Measurements from ENCODE around the gene SNAI3.
A peak's percentile ranks its signal among the peaks of the same experiment; 100 is the strongest.

Gene SNAI3

GRCh38 chr16:88703486-88704309 lies 17.4 kb upstream of the SNAI3 start:
- H3K4me1 Mint-ChIP-seq: peaks cover 58 to 83% of the 10 kb centered on the region in 2 donors
- DNase-seq (peak; percentile 39), ATAC-seq (replicated peaks) (peak; percentile 19 to 26)
- no peaks in the 10 kb centered on the region for H3K9me3 Mint-ChIP-seq
- H3K36me3 Mint-ChIP-seq: peaks cover 18 to 21% of the 10 kb centered on the region in 2 donors
- H3K4me3 Mint-ChIP-seq: peak overlapping the region; percentile 74 to 76
- peak overlapping the region; percentile 77 for H3K27ac Mint-ChIP-seq
- H3K27me3 Mint-ChIP-seq: no peaks in the 10 kb centered on the region

- Mint-ChIP-seq H3K4me3 (peak overlapping the region; percentile 74 to 76), H3K4me1 (peaks cover 59 to 84% of the 10 kb centered on the region in 2 donors), H3K36me3 (peaks cover 26 to 29% of the 10 kb centered on the region in 2 donors), H3K27me3 (no peaks in the 10 kb centered on the region), H3K27ac (peak overlapping the region; percentile 77), H3K9me3 (no peaks in the 10 kb centered on the region)
- ATAC-seq (replicated peaks) (no peak), DNase-seq (no peak)
Measured at GRCh38 chr16:88702371-88703210, 16.3 kb upstream of the SNAI3 start.

- H3K27me3 Mint-ChIP-seq: no peaks in the 10 kb centered on the region
- peaks cover 52 to 76% of the 10 kb centered on the region in 2 donors for H3K4me1 Mint-ChIP-seq
- H3K4me3 Mint-ChIP-seq: peak overlapping the region; percentile 74 to 76
- H3K27ac Mint-ChIP-seq: peak overlapping the region; percentile 77
- no peaks in the 10 kb centered on the region for H3K9me3 Mint-ChIP-seq
- H3K36me3 Mint-ChIP-seq: peaks cover 27% of the 10 kb centered on the region in 2 donors
- ATAC-seq (replicated peaks) (no peak), DNase-seq (no peak)
Measured at GRCh38 chr16:88701581-88702370, 15.5 kb upstream of the SNAI3 start.

- Mint-ChIP-seq H3K9me3 (no peaks in the 10 kb centered on the region), H3K4me3 (peak overlapping the region; percentile 74 to 76), H3K27ac (peak overlapping the region; percentile 95), H3K27me3 (no peaks in the 10 kb centered on the region), H3K36me3 (peaks cover 27% of the 10 kb centered on the region in 2 donors), H3K4me1 (peaks cover 52 to 75% of the 10 kb centered on the region in 2 donors)
- ATAC-seq (replicated peaks) (peak; percentile 81 to 87), DNase-seq (peak; percentile 82)
Measured at GRCh38 chr16:88700636-88701482, 14.6 kb upstream of the SNAI3 start.

GRCh38 chr16:88700322-88700635 lies 14.0 kb upstream of the SNAI3 start:
- Mint-ChIP-seq H3K4me3 (peak overlapping the region; percentile 74 to 76), H3K27ac (peak overlapping the region; percentile 95), H3K9me3 (no peaks in the 10 kb centered on the region), H3K36me3 (peaks cover 27 to 29% of the 10 kb centered on the region in 2 donors), H3K27me3 (no peaks in the 10 kb centered on the region), H3K4me1 (peaks cover 49 to 72% of the 10 kb centered on the region in 2 donors)
- no peak for ATAC-seq (replicated peaks)
- no peak for DNase-seq

- Mint-ChIP-seq H3K36me3 (peaks cover 32 to 33% of the 10 kb centered on the region in 2 donors), H3K4me1 (peaks cover 46 to 66% of the 10 kb centered on the region in 2 donors), H3K27me3 (no peaks in the 10 kb centered on the region), H3K9me3 (no peaks in the 10 kb centered on the region), H3K4me3 (no peak overlapping the region), H3K27ac (no peak overlapping the region)
- ATAC-seq (replicated peaks) (no peak), DNase-seq (no peak)
Measured at GRCh38 chr16:88699180-88699579, 12.9 kb upstream of the SNAI3 start.

- Mint-ChIP-seq H3K4me3 (no peak overlapping the region), H3K9me3 (no peaks in the 10 kb centered on the region), H3K27ac (no peak overlapping the region), H3K4me1 (peaks cover 41 to 64% of the 10 kb centered on the region in 2 donors), H3K27me3 (no peaks in the 10 kb centered on the region), H3K36me3 (peaks cover 28 to 33% of the 10 kb centered on the region in 2 donors)
- DNase-seq (no peak), ATAC-seq (replicated peaks) (no peak)
Measured at GRCh38 chr16:88698646-88699045, 12.3 kb upstream of the SNAI3 start.

- Mint-ChIP-seq H3K27ac (peak overlapping the region; percentile 25), H3K27me3 (no peaks in the 10 kb centered on the region), H3K4me1 (peaks cover 37 to 61% of the 10 kb centered on the region in 2 donors), H3K4me3 (peak overlapping the region in 1 of 2 donors; percentile 30), H3K9me3 (no peaks in the 10 kb centered on the region), H3K36me3 (peaks cover 28 to 33% of the 10 kb centered on the region in 2 donors)
- DNase-seq (no peak), ATAC-seq (replicated peaks) (no peak)
Measured at GRCh38 chr16:88697831-88698615, 11.7 kb upstream of the SNAI3 start.

- no peak for DNase-seq
- Mint-ChIP-seq H3K4me3 (no peak overlapping the region), H3K4me1 (peaks cover 32 to 61% of the 10 kb centered on the region in 2 donors)
Measured at GRCh38 chr16:88697116-88697830, 11.0 kb upstream of the SNAI3 start.

GRCh38 chr16:88696441-88696840 lies 10.1 kb upstream of the SNAI3 start:
- DNase-seq (no peak), ATAC-seq (replicated peaks) (no peak)
- Mint-ChIP-seq H3K27ac (no peak overlapping the region), H3K9me3 (no peaks in the 10 kb centered on the region), H3K4me3 (no peak overlapping the region), H3K27me3 (no peaks in the 10 kb centered on the region), H3K4me1 (peaks cover 28 to 61% of the 10 kb centered on the region in 2 donors), H3K36me3 (peaks cover 24 to 25% of the 10 kb centered on the region in 2 donors)

More at GRCh38 chr16:88697116-88697830, 11.0 kb upstream of the SNAI3 start:
- Mint-ChIP-seq H3K36me3 (peaks cover 24 to 25% of the 10 kb centered on the region in 2 donors), H3K27ac (peak overlapping the region; percentile 25), H3K27me3 (no peaks in the 10 kb centered on the region), H3K9me3 (no peaks in the 10 kb centered on the region)
- ATAC-seq (replicated peaks): no peak

- Mint-ChIP-seq H3K9me3 (no peaks in the 10 kb centered on the region), H3K4me1 (peaks cover 26 to 61% of the 10 kb centered on the region in 2 donors), H3K4me3 (no peak overlapping the region), H3K27ac (no peak overlapping the region), H3K36me3 (peaks cover 24 to 25% of the 10 kb centered on the region in 2 donors), H3K27me3 (no peaks in the 10 kb centered on the region)
- ATAC-seq (replicated peaks) (no peak), DNase-seq (no peak)
Measured at GRCh38 chr16:88695753-88696152, 9.4 kb upstream of the SNAI3 start.

GRCh38 chr16:88695218-88695617 lies 8.9 kb upstream of the SNAI3 start:
- H3K9me3 Mint-ChIP-seq: no peaks in the 10 kb centered on the region
- DNase-seq (no peak), ATAC-seq (replicated peaks) (no peak)
- H3K27me3 Mint-ChIP-seq: no peaks in the 10 kb centered on the region
- H3K36me3 Mint-ChIP-seq: peaks cover 24 to 25% of the 10 kb centered on the region in 2 donors
- H3K4me3 Mint-ChIP-seq: no peak overlapping the region
- H3K4me1 Mint-ChIP-seq: peaks cover 25 to 61% of the 10 kb centered on the region in 2 donors
- no peak overlapping the region for H3K27ac Mint-ChIP-seq

Data from stimulated activated naive B cell treated with anti-CD40 and anti-IgM and Interleukin-4, amounts not matched to agents 10 μg/mL and 1 μg/mL and 100 μg/mL, for 72 hours (primary cell).